Activated naive CD8-positive, alpha-beta T cell treated with anti-CD3 and anti-CD28 coated beads, Interleukin-2, amount 10 ng/mL, durations not matched to agents 7 days and 5 days (primary cell): ENCODE data around the gene EPB41L5. TPM values are rescaled to one million over a fixed set of nuclear protein-coding genes. Genes with fewer than 3 reads are reported as not detected.

Experiments
- ATAC-seq: fragments of 150-1000 bp; cut with Tn5 transposase; one replicate; pipeline ENCODE4 v1.10.0; 2021; ENCODE audit warnings: low read depth, moderate library complexity
- POLR2A ChIA-PET: fragments of 350-600 bp; sonication (Branson Sonifier 250); formaldehyde crosslinking; loops from one replicate; lab custom pipeline; 2021; ENCODE audit warnings: antibody characterized with exemption; lab: Charles Lee
- DNase-seq: peaks from one replicate; pipeline ENCODE4 v3.0.0; 2021
- H3K27ac Mint-ChIP-seq: one replicate; pipeline ENCODE4 v1.8.0; 2022; ENCODE audit warnings: mild to moderate bottlenecking, mixed read lengths
- H3K27me3 Mint-ChIP-seq: one replicate; pipeline ENCODE4 v1.8.0; 2022; ENCODE audit warnings: mild to moderate bottlenecking, moderate library complexity, mixed read lengths
- H3K36me3 Mint-ChIP-seq: one replicate; pipeline ENCODE4 v1.8.0; 2021; ENCODE audit warnings: mild to moderate bottlenecking, mixed read lengths
- H3K4me1 Mint-ChIP-seq: one replicate; pipeline ENCODE4 v1.8.0; 2021; ENCODE audit warnings: mixed read lengths
- H3K4me3 Mint-ChIP-seq: one replicate; pipeline ENCODE4 v1.8.0; 2022; ENCODE audit warnings: mild to moderate bottlenecking, moderate library complexity, mixed read lengths
- H3K9me3 Mint-ChIP-seq: one replicate; pipeline ENCODE4 v1.8.0; 2021; ENCODE audit warnings: mixed read lengths
- total RNA-seq, 2 experiments: library from RNA; stranded (reverse); gene quantifications; one replicate each; pipeline ENCODE4 v1.2.3, GENCODE V29; 2021

EPB41L5 gene
- total RNA-seq, 2 experiments from 2014 or later: 6.6 to 6.7 TPM

- Mint-ChIP-seq H3K4me3 (no peak overlapping the region), H3K36me3 (peaks cover 14% of the 10 kb centered on the region), H3K4me1 (no peaks in the 10 kb centered on the region), H3K9me3 (no peaks in the 10 kb centered on the region), H3K27ac (no peak overlapping the region), H3K27me3 (no peaks in the 10 kb centered on the region)
- no peak for ATAC-seq
- POLR2A ChIA-PET: no interaction called here
- no peak for DNase-seq
Observed at GRCh38 chr2:120079647-120080046, 66.8 kb downstream of the EPB41L5 start.

GRCh38 chr2:120091436-120091835 is 78.6 kb downstream of the EPB41L5 start:
- H3K27me3 Mint-ChIP-seq: no peaks in the 10 kb centered on the region
- POLR2A ChIA-PET: no interaction called here
- ATAC-seq (no peak), DNase-seq (no peak)
- H3K36me3 Mint-ChIP-seq: peaks cover 7% of the 10 kb centered on the region
- no peak overlapping the region for H3K27ac Mint-ChIP-seq
- H3K9me3 Mint-ChIP-seq: no peaks in the 10 kb centered on the region
- H3K4me3 Mint-ChIP-seq: no peak overlapping the region
- no peaks in the 10 kb centered on the region for H3K4me1 Mint-ChIP-seq

- H3K27ac Mint-ChIP-seq: no peak overlapping the region
- H3K4me1 Mint-ChIP-seq: no peaks in the 10 kb centered on the region
- H3K9me3 Mint-ChIP-seq: no peaks in the 10 kb centered on the region
- H3K36me3 Mint-ChIP-seq: peaks cover 8% of the 10 kb centered on the region
- no peak for ATAC-seq
- no peak overlapping the region for H3K4me3 Mint-ChIP-seq
- H3K27me3 Mint-ChIP-seq: no peaks in the 10 kb centered on the region
- POLR2A ChIA-PET: no interaction called here
- no peak for DNase-seq
Observed at GRCh38 chr2:120094795-120095194, 81.9 kb downstream of the EPB41L5 start.

GRCh38 chr2:120100627-120101026 is 87.8 kb downstream of the EPB41L5 start:
- H3K27me3 Mint-ChIP-seq: no peaks in the 10 kb centered on the region
- no peak for ATAC-seq
- peaks cover 14% of the 10 kb centered on the region for H3K36me3 Mint-ChIP-seq
- no peak for DNase-seq
- no peaks in the 10 kb centered on the region for H3K4me1 Mint-ChIP-seq
- no peak overlapping the region for H3K4me3 Mint-ChIP-seq
- POLR2A ChIA-PET: no interaction called here
- H3K27ac Mint-ChIP-seq: no peak overlapping the region
- no peaks in the 10 kb centered on the region for H3K9me3 Mint-ChIP-seq

GRCh38 chr2:120103723-120104467 is 91.0 kb downstream of the EPB41L5 start:
- Mint-ChIP-seq H3K27ac (no peak overlapping the region), H3K36me3 (peaks cover 19% of the 10 kb centered on the region), H3K4me3 (no peak overlapping the region), H3K9me3 (peaks cover 4% of the 10 kb centered on the region), H3K4me1 (peaks cover 8% of the 10 kb centered on the region), H3K27me3 (no peaks in the 10 kb centered on the region)
- POLR2A ChIA-PET: no interaction called here
- ATAC-seq (no peak), DNase-seq (no peak)

- ATAC-seq: no peak
- Mint-ChIP-seq H3K4me3 (no peak overlapping the region), H3K36me3 (peaks cover 19% of the 10 kb centered on the region), H3K27me3 (no peaks in the 10 kb centered on the region), H3K4me1 (peaks cover 16% of the 10 kb centered on the region), H3K9me3 (peaks cover 4% of the 10 kb centered on the region), H3K27ac (no peak overlapping the region)
- POLR2A ChIA-PET: no interaction called here
- no peak for DNase-seq
Observed at GRCh38 chr2:120104772-120105171, 91.9 kb downstream of the EPB41L5 start.

GRCh38 chr2:120105360-120105759 is 92.5 kb downstream of the EPB41L5 start:
- H3K27ac Mint-ChIP-seq: no peak overlapping the region
- H3K36me3 Mint-ChIP-seq: peaks cover 19% of the 10 kb centered on the region
- H3K4me1 Mint-ChIP-seq: peaks cover 21% of the 10 kb centered on the region
- DNase-seq: no peak
- POLR2A ChIA-PET: no interaction called here
- no peaks in the 10 kb centered on the region for H3K27me3 Mint-ChIP-seq
- no peak overlapping the region for H3K4me3 Mint-ChIP-seq
- H3K9me3 Mint-ChIP-seq: peaks cover 4% of the 10 kb centered on the region
- ATAC-seq: no peak

GRCh38 chr2:120108049-120108448 is 95.2 kb downstream of the EPB41L5 start:
- ATAC-seq (no peak), DNase-seq (no peak)
- Mint-ChIP-seq H3K27me3 (no peaks in the 10 kb centered on the region), H3K9me3 (peaks cover 4% of the 10 kb centered on the region), H3K27ac (no peak overlapping the region), H3K36me3 (peaks cover 14% of the 10 kb centered on the region), H3K4me1 (peaks cover 27% of the 10 kb centered on the region), H3K4me3 (no peak overlapping the region)
- POLR2A ChIA-PET: interaction anchor here (0.6 to 2.4 kb wide), 2 partner anchors 68 to 353 kb away, joined by 3 to 21 read pairs; no protein-coding TSS in a partner anchor

GRCh38 chr2:120108749-120109148 is 95.9 kb downstream of the EPB41L5 start:
- ATAC-seq: no peak
- Mint-ChIP-seq H3K27me3 (no peaks in the 10 kb centered on the region), H3K27ac (no peak overlapping the region), H3K4me1 (peaks cover 27% of the 10 kb centered on the region), H3K9me3 (peaks cover 4% of the 10 kb centered on the region), H3K4me3 (peak overlapping the region; percentile 65), H3K36me3 (peaks cover 14% of the 10 kb centered on the region)
- no peak for DNase-seq
- POLR2A ChIA-PET: interaction anchor here (0.6 to 2.4 kb wide), 3 partner anchors 68 to 354 kb away, joined by 3 to 21 read pairs (median 3); partner anchors contain the start of gene EPB41L5

GRCh38 chr2:120109186-120110061 is 96.5 kb downstream of the EPB41L5 start:
- H3K9me3 Mint-ChIP-seq: peaks cover 4% of the 10 kb centered on the region
- peak; percentile 84 for ATAC-seq
- POLR2A ChIA-PET: interaction anchor here (0.7 to 2.4 kb wide), 3 partner anchors 67 to 123 kb away, joined by 3 to 21 read pairs (median 3); partner anchors contain the start of gene EPB41L5
- peaks cover 8% of the 10 kb centered on the region for H3K36me3 Mint-ChIP-seq
- no peak for DNase-seq
- peaks cover 27% of the 10 kb centered on the region for H3K4me1 Mint-ChIP-seq
- H3K4me3 Mint-ChIP-seq: peak overlapping the region; percentile 65
- peak overlapping the region; percentile 63 for H3K27ac Mint-ChIP-seq
- no peaks in the 10 kb centered on the region for H3K27me3 Mint-ChIP-seq

GRCh38 chr2:120110062-120110362 is 97.1 kb downstream of the EPB41L5 start:
- H3K36me3 Mint-ChIP-seq: peaks cover 8% of the 10 kb centered on the region
- POLR2A ChIA-PET: interaction anchor here (1.3 to 2.4 kb wide), 2 partner anchors 66 to 122 kb away, joined by 3 to 21 read pairs; no protein-coding TSS in a partner anchor
- no peaks in the 10 kb centered on the region for H3K27me3 Mint-ChIP-seq
- H3K4me1 Mint-ChIP-seq: peaks cover 27% of the 10 kb centered on the region
- DNase-seq (no peak), ATAC-seq (no peak)
- peaks cover 4% of the 10 kb centered on the region for H3K9me3 Mint-ChIP-seq
- no peak overlapping the region for H3K4me3 Mint-ChIP-seq
- H3K27ac Mint-ChIP-seq: peak overlapping the region; percentile 63

- H3K4me3 Mint-ChIP-seq: no peak overlapping the region
- POLR2A ChIA-PET: interaction anchor here (0.7 to 2.4 kb wide), 3 partner anchors 66 to 570 kb away, joined by 3 to 21 read pairs (median 3); no protein-coding TSS in a partner anchor
- H3K4me1 Mint-ChIP-seq: peaks cover 27% of the 10 kb centered on the region
- ATAC-seq: no peak
- H3K27me3 Mint-ChIP-seq: no peaks in the 10 kb centered on the region
- no peak for DNase-seq
- peaks cover 4% of the 10 kb centered on the region for H3K9me3 Mint-ChIP-seq
- peaks cover 8% of the 10 kb centered on the region for H3K36me3 Mint-ChIP-seq
- H3K27ac Mint-ChIP-seq: peak overlapping the region; percentile 28
Observed at GRCh38 chr2:120110507-120110906, 97.6 kb downstream of the EPB41L5 start.

GRCh38 chr2:120111193-120111592 is 98.3 kb downstream of the EPB41L5 start:
- Mint-ChIP-seq H3K27me3 (no peaks in the 10 kb centered on the region), H3K9me3 (peaks cover 4% of the 10 kb centered on the region), H3K27ac (peak overlapping the region; percentile 33), H3K36me3 (peaks cover 4% of the 10 kb centered on the region), H3K4me3 (no peak overlapping the region), H3K4me1 (peaks cover 26% of the 10 kb centered on the region)
- ATAC-seq (no peak), DNase-seq (no peak)
- POLR2A ChIA-PET: no interaction called here
